H1 (cell line): ENCODE data around the gene LCLAT1. TPM values are rescaled to one million over a fixed set of nuclear protein-coding genes. Genes with fewer than 3 reads are reported as not detected.

Source experiments
- polyA plus RNA-seq, 7 experiments: library from polyadenylated mRNA; depleted of rRNA in 3 of 7; stranded (reverse) in 5 of 7; unstranded in 2 of 7; fragments of >200 nt in 5 of 7; fragments of 200-250 nt in 2 of 7; gene quantifications; 1 replicate in 5 of 7; 2 replicates in 1 of 7; 4 replicates in 1 of 7; pipeline versions ENCODE4 v1.2.1 to v1.2.3, GENCODE V29; 2011 to 2013; ENCODE audit warnings: missing spikeins in 2 of 7, mixed read lengths in 2 of 7
- total RNA-seq: library from RNA; stranded (reverse); fragmentation: NEBNext Ultra II Directional; extraction: Animal tissue kit (Norgen Biotek cat#: 25700); gene quantifications from 2 replicates; pipeline ENCODE4 v1.2.1, GENCODE V29; 2021
- TF ChIP-seq, protein P1 (sequence below): fragments of 300-600 bp; sonication (generic); IDR thresholded peaks from 2 replicates; pipeline ENCODE4 v1.7.1; 2012; ENCODE audit warnings: low read length, moderate library complexity, mild to moderate bottlenecking, inconsistent platforms; ENCODE audit not compliant: insufficient replicate concordance

Gene LCLAT1
- total and polyA plus RNA-seq, 2 of the 8 experiments (the other 6 are each of a cell fraction or from before 2014, with no cell fraction given): 7.6 to 22.0 TPM

DNA sequence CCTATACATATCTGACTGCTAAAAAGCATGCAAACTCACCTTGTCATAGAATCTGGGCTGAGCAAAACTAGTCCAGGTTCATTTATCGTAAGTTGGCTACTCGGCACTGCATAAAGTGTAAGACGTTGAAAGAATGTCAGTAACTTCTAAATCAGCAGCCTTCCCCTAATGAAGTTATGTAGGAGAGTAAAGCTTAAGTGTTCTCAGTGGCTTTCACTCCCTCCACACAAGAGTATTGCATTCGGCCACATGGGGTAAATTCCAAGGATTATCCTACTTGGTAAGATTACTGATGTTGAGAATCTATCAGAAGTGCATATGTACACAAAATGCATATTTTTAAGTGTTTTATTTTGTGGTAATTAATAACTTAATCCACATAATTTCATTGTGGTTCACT lies 130.1 kb downstream of the LCLAT1 start (continued):
- TF ChIP-seq, protein P1, sequence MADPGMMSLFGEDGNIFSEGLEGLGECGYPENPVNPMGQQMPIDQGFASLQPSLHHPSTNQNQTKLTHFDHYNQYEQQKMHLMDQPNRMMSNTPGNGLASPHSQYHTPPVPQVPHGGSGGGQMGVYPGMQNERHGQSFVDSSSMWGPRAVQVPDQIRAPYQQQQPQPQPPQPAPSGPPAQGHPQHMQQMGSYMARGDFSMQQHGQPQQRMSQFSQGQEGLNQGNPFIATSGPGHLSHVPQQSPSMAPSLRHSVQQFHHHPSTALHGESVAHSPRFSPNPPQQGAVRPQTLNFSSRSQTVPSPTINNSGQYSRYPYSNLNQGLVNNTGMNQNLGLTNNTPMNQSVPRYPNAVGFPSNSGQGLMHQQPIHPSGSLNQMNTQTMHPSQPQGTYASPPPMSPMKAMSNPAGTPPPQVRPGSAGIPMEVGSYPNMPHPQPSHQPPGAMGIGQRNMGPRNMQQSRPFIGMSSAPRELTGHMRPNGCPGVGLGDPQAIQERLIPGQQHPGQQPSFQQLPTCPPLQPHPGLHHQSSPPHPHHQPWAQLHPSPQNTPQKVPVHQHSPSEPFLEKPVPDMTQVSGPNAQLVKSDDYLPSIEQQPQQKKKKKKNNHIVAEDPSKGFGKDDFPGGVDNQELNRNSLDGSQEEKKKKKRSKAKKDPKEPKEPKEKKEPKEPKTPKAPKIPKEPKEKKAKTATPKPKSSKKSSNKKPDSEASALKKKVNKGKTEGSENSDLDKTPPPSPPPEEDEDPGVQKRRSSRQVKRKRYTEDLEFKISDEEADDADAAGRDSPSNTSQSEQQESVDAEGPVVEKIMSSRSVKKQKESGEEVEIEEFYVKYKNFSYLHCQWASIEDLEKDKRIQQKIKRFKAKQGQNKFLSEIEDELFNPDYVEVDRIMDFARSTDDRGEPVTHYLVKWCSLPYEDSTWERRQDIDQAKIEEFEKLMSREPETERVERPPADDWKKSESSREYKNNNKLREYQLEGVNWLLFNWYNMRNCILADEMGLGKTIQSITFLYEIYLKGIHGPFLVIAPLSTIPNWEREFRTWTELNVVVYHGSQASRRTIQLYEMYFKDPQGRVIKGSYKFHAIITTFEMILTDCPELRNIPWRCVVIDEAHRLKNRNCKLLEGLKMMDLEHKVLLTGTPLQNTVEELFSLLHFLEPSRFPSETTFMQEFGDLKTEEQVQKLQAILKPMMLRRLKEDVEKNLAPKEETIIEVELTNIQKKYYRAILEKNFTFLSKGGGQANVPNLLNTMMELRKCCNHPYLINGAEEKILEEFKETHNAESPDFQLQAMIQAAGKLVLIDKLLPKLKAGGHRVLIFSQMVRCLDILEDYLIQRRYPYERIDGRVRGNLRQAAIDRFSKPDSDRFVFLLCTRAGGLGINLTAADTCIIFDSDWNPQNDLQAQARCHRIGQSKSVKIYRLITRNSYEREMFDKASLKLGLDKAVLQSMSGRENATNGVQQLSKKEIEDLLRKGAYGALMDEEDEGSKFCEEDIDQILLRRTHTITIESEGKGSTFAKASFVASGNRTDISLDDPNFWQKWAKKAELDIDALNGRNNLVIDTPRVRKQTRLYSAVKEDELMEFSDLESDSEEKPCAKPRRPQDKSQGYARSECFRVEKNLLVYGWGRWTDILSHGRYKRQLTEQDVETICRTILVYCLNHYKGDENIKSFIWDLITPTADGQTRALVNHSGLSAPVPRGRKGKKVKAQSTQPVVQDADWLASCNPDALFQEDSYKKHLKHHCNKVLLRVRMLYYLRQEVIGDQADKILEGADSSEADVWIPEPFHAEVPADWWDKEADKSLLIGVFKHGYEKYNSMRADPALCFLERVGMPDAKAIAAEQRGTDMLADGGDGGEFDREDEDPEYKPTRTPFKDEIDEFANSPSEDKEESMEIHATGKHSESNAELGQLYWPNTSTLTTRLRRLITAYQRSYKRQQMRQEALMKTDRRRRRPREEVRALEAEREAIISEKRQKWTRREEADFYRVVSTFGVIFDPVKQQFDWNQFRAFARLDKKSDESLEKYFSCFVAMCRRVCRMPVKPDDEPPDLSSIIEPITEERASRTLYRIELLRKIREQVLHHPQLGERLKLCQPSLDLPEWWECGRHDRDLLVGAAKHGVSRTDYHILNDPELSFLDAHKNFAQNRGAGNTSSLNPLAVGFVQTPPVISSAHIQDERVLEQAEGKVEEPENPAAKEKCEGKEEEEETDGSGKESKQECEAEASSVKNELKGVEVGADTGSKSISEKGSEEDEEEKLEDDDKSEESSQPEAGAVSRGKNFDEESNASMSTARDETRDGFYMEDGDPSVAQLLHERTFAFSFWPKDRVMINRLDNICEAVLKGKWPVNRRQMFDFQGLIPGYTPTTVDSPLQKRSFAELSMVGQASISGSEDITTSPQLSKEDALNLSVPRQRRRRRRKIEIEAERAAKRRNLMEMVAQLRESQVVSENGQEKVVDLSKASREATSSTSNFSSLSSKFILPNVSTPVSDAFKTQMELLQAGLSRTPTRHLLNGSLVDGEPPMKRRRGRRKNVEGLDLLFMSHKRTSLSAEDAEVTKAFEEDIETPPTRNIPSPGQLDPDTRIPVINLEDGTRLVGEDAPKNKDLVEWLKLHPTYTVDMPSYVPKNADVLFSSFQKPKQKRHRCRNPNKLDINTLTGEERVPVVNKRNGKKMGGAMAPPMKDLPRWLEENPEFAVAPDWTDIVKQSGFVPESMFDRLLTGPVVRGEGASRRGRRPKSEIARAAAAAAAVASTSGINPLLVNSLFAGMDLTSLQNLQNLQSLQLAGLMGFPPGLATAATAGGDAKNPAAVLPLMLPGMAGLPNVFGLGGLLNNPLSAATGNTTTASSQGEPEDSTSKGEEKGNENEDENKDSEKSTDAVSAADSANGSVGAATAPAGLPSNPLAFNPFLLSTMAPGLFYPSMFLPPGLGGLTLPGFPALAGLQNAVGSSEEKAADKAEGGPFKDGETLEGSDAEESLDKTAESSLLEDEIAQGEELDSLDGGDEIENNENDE: no peak
